Upper lobe of left lung (tissue), 6 donors: Measurements from ENCODE around the gene TMEM222. TPM values are rescaled to one million over a fixed set of nuclear protein-coding genes. Genes with fewer than 3 reads are reported as not detected.

Experiments used
- ATAC-seq, 2 donors: fragments of 200-7000 bp; cut with Tn5 transposase; one replicate each; pipeline ENCODE4 v1.9.1; 2022; ENCODE audit warnings: mild to moderate bottlenecking in 2 of 2, moderate library complexity in 2 of 2; ENCODE audit not compliant: low FRiP score in 2 of 2
- DNase-seq, 2 donors: peaks; one replicate each; pipeline ENCODE4 v3.0.0-alpha.2; 2019 to 2020
- H3K27ac ChIP-seq, 4 donors: fragments of 200-600 bp; sonication (generic); one replicate each; pipeline ENCODE4 v1.5.1; 2016 to 2019
- H3K27me3 ChIP-seq, 4 donors: fragments of 200-600 bp; sonication (generic); one replicate each; pipeline ENCODE4 v1.5.1; 2017 to 2019
- H3K36me3 ChIP-seq, 4 donors: fragments of 200-600 bp; sonication (generic); one replicate each; pipeline ENCODE4 v1.5.1; 2016 to 2019
- H3K4me1 ChIP-seq, 4 donors: fragments of 200-600 bp; sonication (generic); one replicate each; pipeline ENCODE4 v1.5.1; 2018 to 2019
- H3K4me3 ChIP-seq, 4 donors: fragments of 200-600 bp; sonication (generic); one replicate each; pipeline ENCODE4 v1.5.1; 2017 to 2019; ENCODE audit warnings: mild to moderate bottlenecking in 2 of 4, moderate library complexity in 1 of 4
- H3K9me3 ChIP-seq, 4 donors: fragments of 200-600 bp; sonication (generic); one replicate each; pipeline ENCODE4 v1.5.1; 2018 to 2019
- EP300 ChIP-seq, 4 donors: sonication (generic); formaldehyde crosslinking; IDR thresholded peaks; one replicate each; pipeline ENCODE4 v1.5.1; 2017; ENCODE audit warnings: antibody characterized with exemption in 4 of 4, control low read depth in 2 of 4
- POLR2A ChIP-seq, 4 donors: fragments of 450-650 bp; IDR thresholded peaks; one replicate each; pipeline ENCODE4 v1.5.1; 2016 to 2017; ENCODE audit warnings: antibody characterized with exemption in 4 of 4, mild to moderate bottlenecking in 2 of 4
- POLR2AphosphoS5 ChIP-seq, 2 donors: sonication (generic); formaldehyde crosslinking; IDR thresholded peaks; one replicate each; pipeline ENCODE4 v1.5.1; 2017; ENCODE audit warnings: antibody characterized with exemption in 2 of 2
- WGBS, 2 donors: methylation state at CpG; one replicate each; pipeline ENCODE4 v1.1.5; 2017 to 2018; 5-methylcytosine and 5-hydroxymethylcytosine counted together
- total RNA-seq, 6 donors: library from RNA; depleted of rRNA in 4 of 6; stranded (reverse); fragments of >200 nt in 4 of 6; gene quantifications; one replicate each; pipeline versions ENCODE4 v1.1.0 to v1.2.1, GENCODE V29; 2016 to 2021
- TF ChIP-seq, protein P1 (sequence below), 6 experiments: fragments of 450-650 bp in 4 of 6; fragments of 200-600 bp in 2 of 6; sonication (generic) in 2 of 6; IDR thresholded peaks; one replicate each; pipeline ENCODE4 v1.5.1; 2016 to 2019; ENCODE audit warnings: antibody characterized with exemption in 6 of 6
- donor health status: DM: no; HTN: no; CAD: no; lungs with moderate emphysema.
- donor health status: DM: no; HTN: yes; CAD: no; lungs with severe emphysema.

Gene TMEM222
- total RNA-seq, 6 donors from 2014 or later = 11.5 to 43.9 (median 30.1) TPM

DNA sequence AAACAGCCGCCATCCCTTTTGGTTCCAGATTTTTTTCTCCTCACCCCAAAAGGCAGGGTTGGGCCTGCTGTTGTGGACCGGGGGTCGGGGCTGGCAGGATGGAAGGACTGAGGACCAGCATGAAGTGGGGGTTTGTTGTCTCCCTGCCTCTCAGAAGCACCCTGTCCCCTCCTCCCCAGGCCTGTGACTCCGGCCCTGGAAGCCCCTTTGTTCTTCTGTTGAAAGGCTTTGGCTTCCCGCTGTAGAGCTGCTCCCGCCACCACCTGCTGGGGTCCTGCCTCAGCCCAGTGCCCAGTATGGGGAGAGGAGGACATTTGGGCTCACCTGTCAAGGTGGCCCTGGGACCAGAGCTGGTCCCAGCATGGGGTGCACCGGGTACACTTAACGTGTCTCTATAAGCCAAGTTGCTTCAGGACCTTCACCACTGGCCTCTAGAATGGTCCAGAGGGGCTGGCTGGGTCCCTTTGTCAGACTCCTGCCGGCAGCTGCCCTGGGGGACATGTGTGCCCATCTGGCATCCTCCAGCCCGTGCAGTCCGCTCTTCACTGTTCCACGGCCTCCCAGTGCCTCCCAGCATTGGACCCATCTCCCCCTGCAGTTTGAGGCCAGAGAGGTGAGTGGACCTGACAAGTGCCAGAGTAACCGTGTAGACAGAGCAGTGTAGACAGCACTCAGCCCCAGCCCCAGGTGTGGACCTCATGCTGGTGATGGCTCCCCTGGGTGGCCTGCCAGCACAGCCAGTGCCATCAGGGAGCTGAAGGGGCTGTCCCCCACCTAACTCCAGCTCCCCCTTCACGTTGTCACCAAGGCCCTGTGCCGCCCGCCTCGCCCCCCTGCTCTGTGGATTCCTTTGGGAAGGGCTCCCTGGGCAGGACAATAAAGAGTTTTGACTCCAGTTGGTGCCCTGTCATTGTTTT, 13.8 kb downstream of the TMEM222 start:
- H3K9me3 ChIP-seq = no peaks in the 10 kb centered on the region
- TF ChIP-seq, protein P1, sequence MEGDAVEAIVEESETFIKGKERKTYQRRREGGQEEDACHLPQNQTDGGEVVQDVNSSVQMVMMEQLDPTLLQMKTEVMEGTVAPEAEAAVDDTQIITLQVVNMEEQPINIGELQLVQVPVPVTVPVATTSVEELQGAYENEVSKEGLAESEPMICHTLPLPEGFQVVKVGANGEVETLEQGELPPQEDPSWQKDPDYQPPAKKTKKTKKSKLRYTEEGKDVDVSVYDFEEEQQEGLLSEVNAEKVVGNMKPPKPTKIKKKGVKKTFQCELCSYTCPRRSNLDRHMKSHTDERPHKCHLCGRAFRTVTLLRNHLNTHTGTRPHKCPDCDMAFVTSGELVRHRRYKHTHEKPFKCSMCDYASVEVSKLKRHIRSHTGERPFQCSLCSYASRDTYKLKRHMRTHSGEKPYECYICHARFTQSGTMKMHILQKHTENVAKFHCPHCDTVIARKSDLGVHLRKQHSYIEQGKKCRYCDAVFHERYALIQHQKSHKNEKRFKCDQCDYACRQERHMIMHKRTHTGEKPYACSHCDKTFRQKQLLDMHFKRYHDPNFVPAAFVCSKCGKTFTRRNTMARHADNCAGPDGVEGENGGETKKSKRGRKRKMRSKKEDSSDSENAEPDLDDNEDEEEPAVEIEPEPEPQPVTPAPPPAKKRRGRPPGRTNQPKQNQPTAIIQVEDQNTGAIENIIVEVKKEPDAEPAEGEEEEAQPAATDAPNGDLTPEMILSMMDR (IDR thresholded peaks at IDR 0.05) = no peak
- TF ChIP-seq EP300 (IDR thresholded peaks at IDR 0.05) (no peak), POLR2AphosphoS5 (IDR thresholded peaks at IDR 0.05) (no peak), POLR2A (IDR thresholded peaks at IDR 0.05) (no peak)
- no peak for ATAC-seq
- WGBS, 2 donors = 96 to 97% methylated on average over 16 to 17 of the region's 17 CpGs
- peaks cover 14 to 70% (median 58%) of the 10 kb centered on the region in 4 donors for H3K36me3 ChIP-seq
- H3K27me3 ChIP-seq = no peaks in the 10 kb centered on the region
- no peak overlapping the region for H3K27ac ChIP-seq
- no peak overlapping the region for H3K4me3 ChIP-seq
- no peak for DNase-seq
- peaks cover 0 to 13% (median 6%) of the 10 kb centered on the region in 4 donors for H3K4me1 ChIP-seq

DNA sequence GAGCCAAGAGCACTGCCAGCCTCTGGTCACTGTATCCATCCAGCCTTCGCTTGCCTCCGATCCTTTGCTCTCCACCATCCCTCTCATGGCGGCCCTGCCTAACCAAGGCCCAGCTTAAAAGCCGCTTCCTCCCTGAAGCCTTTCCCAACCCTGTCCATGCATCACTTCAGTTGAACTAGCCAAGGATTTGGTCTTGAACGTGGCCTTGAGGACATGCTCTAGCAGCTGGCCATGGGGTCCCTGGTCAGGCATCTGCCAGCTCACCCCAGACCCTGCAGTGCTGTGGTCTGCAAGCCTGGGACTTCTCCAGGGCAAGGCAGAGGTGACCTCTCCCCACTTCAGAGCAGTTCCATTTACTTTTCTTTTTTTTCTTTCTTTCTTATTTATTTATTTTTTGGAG, 14.8 kb downstream of the TMEM222 start:
- Histone ChIP-seq H3K27ac (no peak overlapping the region), H3K4me3 (no peak overlapping the region), H3K27me3 (no peaks in the 10 kb centered on the region), H3K4me1 (peaks cover 2 to 17% (median 14%) of the 10 kb centered on the region in 4 donors), H3K9me3 (no peaks in the 10 kb centered on the region), H3K36me3 (peaks cover 13 to 60% (median 51%) of the 10 kb centered on the region in 4 donors)
- WGBS, 2 donors = 94% methylated on average over 5 of the region's 5 CpGs
- TF ChIP-seq POLR2AphosphoS5 (IDR thresholded peaks at IDR 0.05) = no peak
- no peak for TF ChIP-seq EP300 (IDR thresholded peaks at IDR 0.05)
- TF ChIP-seq, protein P1 (IDR thresholded peaks at IDR 0.05) = no peak
- no peak for TF ChIP-seq POLR2A (IDR thresholded peaks at IDR 0.05)
- ATAC-seq = no peak
- no peak for DNase-seq

DNA sequence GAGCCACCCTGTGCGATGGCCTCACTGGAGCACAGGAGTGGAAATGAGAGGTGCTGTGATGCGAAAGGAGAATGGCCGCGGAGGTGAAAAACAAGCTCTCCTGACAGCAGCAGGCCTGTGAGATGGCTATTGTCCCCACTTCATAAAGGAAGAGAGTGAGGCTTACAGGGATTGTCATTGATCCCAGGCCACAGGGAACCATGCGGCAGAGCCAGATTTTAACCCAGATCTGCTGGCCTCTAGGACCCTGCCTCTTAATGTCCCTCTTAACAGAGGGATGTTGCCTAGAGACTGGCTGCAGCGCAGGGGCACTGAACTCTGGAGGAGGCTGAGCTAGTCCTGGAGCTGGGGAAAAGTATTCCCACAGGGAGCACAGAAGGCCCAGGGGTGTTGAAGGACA, 16.8 kb downstream of the TMEM222 start:
- Histone ChIP-seq H3K27ac (no peak overlapping the region), H3K27me3 (no peaks in the 10 kb centered on the region), H3K9me3 (no peaks in the 10 kb centered on the region), H3K36me3 (peaks cover 9 to 40% (median 34%) of the 10 kb centered on the region in 4 donors), H3K4me1 (peaks cover 5 to 30% (median 21%) of the 10 kb centered on the region in 4 donors), H3K4me3 (no peak overlapping the region)
- 87 to 92% methylated on average over 6 of the region's 6 CpGs for WGBS, 2 donors
- ATAC-seq (no peak), DNase-seq (no peak)
- TF ChIP-seq, protein P1 (IDR thresholded peaks at IDR 0.05) = no peak
- TF ChIP-seq EP300 (IDR thresholded peaks at IDR 0.05) (no peak), POLR2A (IDR thresholded peaks at IDR 0.05) (no peak), POLR2AphosphoS5 (IDR thresholded peaks at IDR 0.05) (no peak)

DNA sequence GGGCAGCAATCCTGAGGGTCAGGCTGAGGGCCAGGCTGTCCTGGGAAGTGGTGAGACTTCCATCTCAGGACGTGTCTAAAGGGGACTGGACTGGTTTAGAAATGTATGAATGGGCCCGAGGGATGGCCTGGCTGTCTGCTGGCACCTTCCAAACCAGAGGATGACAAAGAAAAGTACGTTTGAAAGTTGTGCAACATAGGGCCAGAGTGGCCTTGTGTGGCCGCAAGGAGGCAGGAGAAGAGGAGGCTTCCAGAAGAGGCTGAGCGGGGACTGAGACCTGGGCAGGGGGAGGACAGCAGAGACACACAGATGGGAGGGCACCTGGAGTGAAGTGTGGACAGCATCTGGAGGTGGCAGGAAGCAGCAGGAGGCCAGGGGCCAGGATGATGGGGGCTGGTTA, 17.2 kb downstream of the TMEM222 start:
- WGBS, 2 donors = 55 to 56% methylated on average over 5 of the region's 5 CpGs
- no peak overlapping the region for H3K27ac ChIP-seq
- DNase-seq = no peak
- ATAC-seq = no peak
- H3K4me3 ChIP-seq = no peak overlapping the region
- no peaks in the 10 kb centered on the region for H3K27me3 ChIP-seq
- H3K9me3 ChIP-seq = no peaks in the 10 kb centered on the region
- H3K36me3 ChIP-seq = peaks cover 4 to 36% (median 30%) of the 10 kb centered on the region in 4 donors
- TF ChIP-seq, protein P1 (IDR thresholded peaks at IDR 0.05) = no peak
- TF ChIP-seq EP300 (IDR thresholded peaks at IDR 0.05) = no peak
- no peak for TF ChIP-seq POLR2AphosphoS5 (IDR thresholded peaks at IDR 0.05)
- no peak for TF ChIP-seq POLR2A (IDR thresholded peaks at IDR 0.05)
- peaks cover 5 to 33% (median 23%) of the 10 kb centered on the region in 4 donors for H3K4me1 ChIP-seq
